NCI-H2029 treated with DMSO at 0.1 percent for 48 hours (cell line): Measurements from ENCODE around the gene SRPRA.
"Not testable (repeated sequence)": the region's sequence is repeated elsewhere in the genome, so short reads cannot be mapped to it uniquely, and the experiment has no call there.

ENCODE experiments used
- DNase-seq: peaks from one replicate; lab custom pipeline; 2025; lab: John Stamatoyannopoulos, UW

Gene SRPRA

GRCh38 chr11:126268708-126269579, at the start of gene SRPRA, which contains the start of gene FOXRED1:
TSS of gene SRPRA (minus strand) at chr11:126268895. CDS start at chr11:126268804, 91 bp downstream.
TSS of gene FOXRED1 (plus strand) at chr11:126269154. CDS start at chr11:126269207, 53 bp downstream.
- peak; percentile 95 for DNase-seq

GRCh38 chr11:126317756-126318573, 49.3 kb upstream of the SRPRA start:
- no peak for DNase-seq

- no peak for DNase-seq
Measured at GRCh38 chr11:126317432-126317755, 48.7 kb upstream of the SRPRA start.

- no peak for DNase-seq
Measured at GRCh38 chr11:126313826-126314225, 45.1 kb upstream of the SRPRA start.

- no peak for DNase-seq
Measured at GRCh38 chr11:126312961-126313360, 44.3 kb upstream of the SRPRA start.

- no peak for DNase-seq
Measured at GRCh38 chr11:126311401-126312291, 43.0 kb upstream of the SRPRA start.

GRCh38 chr11:126310992-126311310, 42.3 kb upstream of the SRPRA start:
- DNase-seq, result no peak

GRCh38 chr11:126310200-126310991, 41.7 kb upstream of the SRPRA start:
- no peak for DNase-seq

GRCh38 chr11:126308771-126309170, 40.1 kb upstream of the SRPRA start:
- not testable (repeated sequence) for DNase-seq

GRCh38 chr11:126308271-126308671, 39.6 kb upstream of the SRPRA start:
- no peak for DNase-seq

- DNase-seq, result no peak
Measured at GRCh38 chr11:126307706-126308105, 39.0 kb upstream of the SRPRA start.

GRCh38 chr11:126305699-126306098, 37.0 kb upstream of the SRPRA start:
- DNase-seq, result no peak

- DNase-seq, result no peak
Measured at GRCh38 chr11:126304457-126305075, 35.9 kb upstream of the SRPRA start.

- peak; percentile 52 for DNase-seq
Measured at GRCh38 chr11:126303623-126304456, 35.1 kb upstream of the SRPRA start, which contains the start of gene DCPS. TSS of gene DCPS (plus strand) at chr11:126304060. CDS start at chr11:126304081, 21 bp downstream.

- DNase-seq, result no peak
Measured at GRCh38 chr11:126297004-126297403, 28.3 kb upstream of the SRPRA start.

- no peak for DNase-seq
Measured at GRCh38 chr11:126293726-126294125, 25.0 kb upstream of the SRPRA start.

GRCh38 chr11:126290887-126291286, 22.2 kb upstream of the SRPRA start:
- no peak for DNase-seq

GRCh38 chr11:126288237-126288636, 19.5 kb upstream of the SRPRA start:
- no peak for DNase-seq

GRCh38 chr11:126284829-126285228, 16.1 kb upstream of the SRPRA start:
- peak; percentile 90 for DNase-seq
